IPS-18c (cell line): ENCODE results near the gene TADA2A.

Experiments
- H3K4me3 ChIP-seq: 2 replicates; pipeline ENCODE4 v1.7.0; 2013; ENCODE audit warnings: low read depth, mild to moderate bottlenecking, low read length, moderate library complexity; ENCODE audit not compliant: insufficient read depth
- H3K9me3 ChIP-seq: one replicate; pipeline ENCODE4 v1.6.1; 2013; ENCODE audit warnings: mild to moderate bottlenecking, low read length, moderate library complexity; ENCODE audit not compliant: control insufficient read depth, insufficient read depth

Gene TADA2A

GRCh38 chr17:37481001-37481665 lies 74.4 kb downstream of the TADA2A start:
- Histone ChIP-seq H3K9me3 (no peaks in the 10 kb centered on the region), H3K4me3 (no peak overlapping the region)

GRCh38 chr17:37483311-37484039 lies 76.8 kb downstream of the TADA2A start:
- Histone ChIP-seq H3K9me3 (no peaks in the 10 kb centered on the region), H3K4me3 (no peak overlapping the region; the same call in 1 of the 2 replicates)

- no peak overlapping the region for H3K4me3 ChIP-seq
- H3K9me3 ChIP-seq: no peaks in the 10 kb centered on the region
These were observed 79.4 kb downstream of the TADA2A start for GRCh38 chr17:37485938-37486570.

DNA sequence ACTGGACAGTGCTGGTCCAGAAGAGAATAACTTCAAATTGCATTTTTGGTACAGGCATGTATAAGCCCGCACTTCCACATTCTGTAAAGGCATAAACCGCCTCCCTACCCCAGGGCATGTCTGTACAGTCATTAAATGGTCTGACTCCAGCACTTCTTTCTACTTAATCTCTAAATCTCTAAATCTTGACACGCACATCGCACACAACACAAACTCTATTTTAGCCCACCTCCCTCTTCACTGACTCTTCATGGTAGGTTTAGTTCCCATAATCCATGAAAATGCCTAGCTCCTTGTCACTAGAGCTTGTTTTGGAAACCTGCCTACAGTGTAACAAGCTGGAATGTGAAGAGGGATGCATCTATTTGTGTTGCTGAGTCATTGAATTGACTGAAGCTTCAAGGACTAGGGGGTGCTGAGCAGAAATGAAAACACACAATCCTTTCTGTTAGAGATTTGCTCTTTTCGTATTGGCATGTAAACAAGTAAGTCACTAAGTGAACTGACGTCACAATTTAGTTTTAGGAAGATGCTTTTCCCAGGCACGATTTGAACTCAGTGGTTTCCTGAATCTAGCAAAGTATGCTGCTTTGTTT lies 81.4 kb downstream of the TADA2A start:
- Histone ChIP-seq H3K9me3 (no peaks in the 10 kb centered on the region), H3K4me3 (peak overlapping the region; percentile 77)

DNA sequence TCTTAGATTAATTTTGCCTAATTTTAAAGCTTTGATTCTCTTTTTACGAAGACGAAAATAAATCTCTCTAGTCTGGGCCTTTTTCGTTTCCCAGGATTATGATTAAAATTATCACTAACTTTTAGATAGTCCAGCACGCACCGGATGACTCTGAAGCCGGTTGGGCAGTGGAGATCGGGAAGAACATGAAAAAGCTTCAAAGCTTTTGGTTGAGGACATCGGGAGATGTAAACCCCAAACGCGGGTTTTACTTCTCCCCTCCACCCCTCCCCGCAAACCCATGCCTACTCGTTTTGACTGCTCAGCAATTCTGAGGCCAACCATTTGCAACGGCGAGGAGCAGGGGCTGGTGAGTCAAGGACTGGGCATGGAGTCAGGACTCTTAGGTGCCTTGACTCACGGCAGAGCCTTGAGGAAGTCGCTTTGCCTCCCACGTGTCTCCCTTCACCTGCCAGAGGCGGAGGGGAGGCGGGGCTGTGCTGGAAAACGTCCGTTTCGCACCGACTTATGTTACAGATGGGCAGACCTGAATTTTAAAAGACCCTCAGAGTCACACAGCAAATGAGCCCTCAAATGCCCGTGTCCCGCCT lies 82.0 kb downstream of the TADA2A start:
- Histone ChIP-seq H3K9me3 (no peaks in the 10 kb centered on the region), H3K4me3 (peak overlapping the region; percentile 77)

GRCh38 chr17:37489197-37490001 lies 82.7 kb downstream of the TADA2A start, which contains the start of gene DUSP14:
TSS of gene DUSP14 (plus strand) at chr17:37489891. CDS start at chr17:37512273, 22,382 bp downstream.
- H3K9me3 ChIP-seq: no peaks in the 10 kb centered on the region
- H3K4me3 ChIP-seq: peak within 1 kb of the TSS; percentile 77

DNA sequence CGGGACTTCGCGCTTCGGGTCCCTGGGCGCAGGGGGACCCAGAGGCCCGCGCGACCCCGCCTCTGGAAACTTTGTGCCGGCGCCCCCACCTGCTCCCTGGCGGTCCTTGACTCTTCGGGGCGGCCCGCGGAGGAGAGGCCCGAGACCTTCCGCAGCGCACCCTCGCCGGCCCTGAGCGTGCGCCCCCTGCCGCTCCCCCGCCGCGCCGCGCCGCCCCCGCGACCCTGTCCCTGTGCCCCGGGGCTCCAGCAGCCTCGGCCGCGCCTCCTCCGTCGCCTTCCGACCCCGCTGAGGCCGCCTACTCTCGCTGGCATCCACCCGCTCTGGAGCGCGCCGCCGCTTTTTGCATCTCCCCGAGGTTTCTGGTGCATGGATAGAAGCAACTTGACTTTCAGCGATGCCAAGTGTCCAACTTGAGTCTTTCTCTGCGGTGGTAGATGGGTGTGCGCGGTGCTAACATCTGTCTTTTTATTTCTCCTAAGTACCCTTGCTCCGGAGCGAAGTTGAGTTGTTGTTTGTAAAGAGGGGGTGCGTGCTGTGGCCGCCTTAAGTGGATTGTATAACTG lies 83.4 kb downstream of the TADA2A start:
- peak overlapping the region; percentile 72 for H3K4me3 ChIP-seq
- no peaks in the 10 kb centered on the region for H3K9me3 ChIP-seq

DNA sequence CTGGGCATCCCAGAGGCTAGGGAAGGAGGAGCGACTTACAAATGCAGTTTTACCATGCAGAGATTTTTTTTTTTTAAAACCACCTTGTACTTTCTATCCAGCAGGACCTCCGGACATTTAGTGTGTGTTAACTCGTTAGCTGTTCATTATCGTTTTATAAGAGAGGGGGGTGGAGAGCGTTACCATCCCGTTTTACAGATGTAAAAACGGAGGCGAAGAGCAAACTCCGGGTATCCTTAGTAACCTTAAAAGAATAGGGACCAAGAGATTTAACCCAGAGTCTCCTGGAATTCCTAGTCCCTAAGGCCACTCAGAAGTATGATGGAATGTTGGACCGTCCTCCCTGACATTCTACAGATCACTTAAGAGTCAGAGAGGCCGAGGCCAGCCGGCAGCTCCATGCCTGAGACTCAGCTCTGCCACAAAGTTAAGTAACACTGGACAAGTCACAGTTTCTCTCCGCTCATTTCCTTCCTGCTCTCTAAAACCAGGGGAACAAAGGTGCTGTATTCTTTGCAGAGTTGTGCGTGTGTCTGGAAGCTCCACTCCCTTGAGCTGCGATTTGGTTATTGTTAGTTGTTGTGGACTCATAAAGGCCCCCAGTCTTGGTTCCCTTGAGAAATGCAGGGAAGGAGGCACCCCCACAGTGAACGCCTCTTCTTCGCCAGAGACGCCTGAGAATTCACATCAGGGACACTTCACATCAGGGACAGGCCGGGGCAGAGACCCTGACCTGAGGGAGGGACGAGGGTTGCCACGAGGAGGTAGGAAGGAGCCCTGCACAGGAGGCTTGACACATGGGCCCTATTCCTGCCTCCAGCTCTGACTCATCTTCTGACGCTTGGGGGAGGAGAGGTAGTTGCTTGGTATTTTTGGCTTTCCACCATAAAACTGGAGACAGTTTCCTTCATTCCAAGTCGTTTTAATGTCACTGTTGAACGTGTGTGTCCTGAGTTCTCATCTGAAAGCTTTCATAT lies 84.2 kb downstream of the TADA2A start:
- Histone ChIP-seq H3K4me3 (peak overlapping the region; percentile 72), H3K9me3 (no peaks in the 10 kb centered on the region)

DNA sequence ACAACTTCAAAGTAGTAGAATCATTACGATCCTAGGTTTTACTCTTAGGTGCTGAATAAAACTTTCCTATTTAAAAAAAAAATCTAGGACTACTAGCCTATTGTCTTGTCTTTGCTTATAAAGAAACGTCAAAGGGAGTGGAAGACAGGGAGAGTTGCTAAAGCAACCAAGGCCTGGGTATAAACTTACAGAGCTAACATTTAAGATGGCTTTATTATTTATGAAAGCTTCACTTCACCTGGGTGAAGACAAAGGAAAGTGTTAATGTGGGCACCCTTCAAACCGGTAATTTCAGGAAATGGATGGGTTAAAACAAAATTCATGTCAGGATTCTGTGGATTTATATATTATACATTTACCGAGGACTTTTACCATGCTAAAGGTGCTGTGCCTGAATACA lies 85.5 kb downstream of the TADA2A start:
- Histone ChIP-seq H3K4me3 (no peak overlapping the region), H3K9me3 (no peaks in the 10 kb centered on the region)

DNA sequence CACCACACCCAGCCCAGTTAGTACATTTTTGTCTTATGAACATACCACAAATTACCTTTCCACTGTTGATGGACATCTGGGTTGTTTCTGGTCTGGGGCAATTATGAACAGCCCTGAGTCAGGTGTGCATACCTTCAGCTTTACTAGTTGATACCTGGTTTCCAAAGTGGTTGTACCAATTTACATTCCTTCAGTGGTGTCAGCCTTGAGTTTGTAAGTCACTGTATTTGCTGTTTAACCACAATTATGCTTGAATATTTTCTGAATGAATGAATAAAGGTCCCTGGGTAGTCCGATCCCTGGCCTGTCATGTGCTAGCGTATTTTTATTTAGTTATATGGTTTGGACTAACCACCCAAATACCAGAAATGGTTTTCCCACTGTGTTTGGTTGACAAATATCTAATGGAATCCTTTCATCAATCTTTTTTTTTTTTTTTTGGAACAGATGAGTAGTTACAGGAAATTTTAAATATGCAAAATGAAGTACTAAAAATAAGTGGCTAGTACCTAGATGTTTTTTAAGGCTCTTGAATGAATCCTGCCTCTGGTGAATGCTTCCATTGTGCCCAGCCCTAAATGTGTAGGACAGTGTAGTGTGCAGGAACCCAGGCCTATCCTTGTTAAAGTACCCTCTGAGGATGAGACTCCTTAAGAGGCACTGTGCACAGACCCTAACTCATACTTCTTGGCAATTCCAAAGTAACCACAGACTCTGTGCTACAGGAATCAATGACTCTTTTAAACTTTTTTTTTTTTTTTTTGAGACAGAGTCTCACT lies 86.8 kb downstream of the TADA2A start:
- Histone ChIP-seq H3K9me3 (no peaks in the 10 kb centered on the region), H3K4me3 (no peak overlapping the region)

- H3K9me3 ChIP-seq: no peaks in the 10 kb centered on the region
- H3K4me3 ChIP-seq: no peak overlapping the region
These were observed 87.7 kb downstream of the TADA2A start for GRCh38 chr17:37494401-37494831.

DNA sequence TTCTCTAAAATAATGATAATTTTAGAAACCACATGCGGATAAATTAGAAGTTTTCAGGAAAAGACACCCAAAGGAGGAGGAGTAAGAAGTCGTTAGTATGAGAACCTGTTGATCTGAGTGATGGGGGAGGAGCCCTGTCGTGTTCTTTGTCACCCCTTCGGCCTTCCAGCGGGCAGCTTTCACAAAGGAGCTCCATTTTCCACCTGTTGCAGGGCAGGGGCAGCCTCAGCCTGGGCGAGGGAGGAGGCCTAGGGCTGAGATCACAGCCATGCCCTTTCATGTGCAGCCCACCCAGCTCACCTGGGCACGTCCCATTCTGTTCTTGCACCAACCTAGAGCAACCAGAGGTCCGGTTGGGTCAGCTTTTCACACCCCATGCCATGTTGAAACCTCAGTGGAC lies 88.3 kb downstream of the TADA2A start:
- Histone ChIP-seq H3K9me3 (no peaks in the 10 kb centered on the region), H3K4me3 (no peak overlapping the region)

DNA sequence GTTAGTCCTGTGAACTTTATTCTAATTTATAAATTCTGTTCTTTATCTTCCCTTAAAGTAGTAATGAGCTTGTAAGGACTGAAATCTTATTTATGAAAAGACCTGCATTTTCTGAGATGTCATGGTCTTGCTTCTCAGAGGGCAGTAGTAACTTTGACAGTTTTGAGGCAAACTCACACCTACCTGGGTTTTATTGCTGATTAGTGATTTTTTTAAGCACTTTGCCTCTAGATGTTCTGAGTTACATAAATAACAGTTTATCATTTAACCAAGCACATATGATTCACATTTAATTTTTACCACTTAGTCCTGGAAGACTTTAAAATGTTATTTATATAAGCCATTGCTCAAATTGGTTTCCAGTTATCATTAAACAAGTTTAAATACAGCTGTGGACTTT lies 93.7 kb downstream of the TADA2A start:
- no peak overlapping the region for H3K4me3 ChIP-seq
- H3K9me3 ChIP-seq: no peaks in the 10 kb centered on the region

DNA sequence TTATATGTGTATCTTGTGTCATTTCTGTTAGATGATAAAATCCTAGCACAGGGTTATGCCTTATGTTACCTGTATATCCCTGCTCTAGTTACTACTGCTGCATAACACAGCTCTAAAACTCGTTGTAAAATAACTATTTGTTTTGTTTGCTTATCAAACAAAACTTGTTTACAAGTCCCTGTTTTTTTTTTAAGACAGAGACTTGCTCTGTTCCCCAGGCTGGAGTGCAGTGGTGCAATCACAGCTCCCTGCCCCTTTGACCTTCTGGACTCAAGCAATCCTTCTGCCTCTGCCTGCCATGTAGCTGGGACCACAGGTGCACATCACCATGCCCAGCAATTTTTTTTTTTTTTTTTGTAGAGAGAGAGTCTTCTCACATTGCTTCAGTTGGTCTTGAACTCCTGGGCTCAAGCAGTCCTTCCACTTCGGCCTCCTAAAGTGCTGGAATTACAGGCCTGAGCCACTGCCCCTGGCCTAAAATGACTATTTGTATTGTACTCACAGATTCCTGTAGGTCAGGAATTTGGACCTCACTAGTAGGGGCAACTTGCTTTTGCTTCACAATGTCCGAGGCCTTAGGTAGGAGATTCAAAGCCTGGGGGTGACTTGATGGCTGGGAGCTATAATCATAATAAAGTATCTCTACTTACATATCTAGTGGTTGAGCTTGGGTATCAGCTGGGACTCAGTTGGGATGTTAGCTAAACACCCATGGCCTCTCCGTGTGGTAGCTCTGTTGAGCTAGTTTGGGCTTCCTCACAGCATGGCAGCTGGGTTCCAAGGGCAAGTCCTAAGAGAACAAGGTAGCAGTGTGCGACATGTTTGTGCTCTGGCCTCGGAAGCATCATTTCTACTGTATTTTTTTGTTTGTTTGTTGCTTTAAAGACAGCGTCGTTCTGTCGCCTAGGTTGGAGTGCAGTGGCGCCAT lies 95.6 kb downstream of the TADA2A start:
- Histone ChIP-seq H3K4me3 (no peak overlapping the region), H3K9me3 (no peaks in the 10 kb centered on the region)
